ENCODE measurements around the gene RNF115. TPM values are rescaled to one million over a fixed set of nuclear protein-coding genes. Genes with fewer than 3 reads are reported as not detected.
"Not testable (repeated sequence)": the region's sequence is repeated elsewhere in the genome, so short reads cannot be mapped to it uniquely, and the experiment has no call there.

The RNF115 gene
- total RNA-seq, 1 donor from 2014 or later: 16.5 TPM

- no peak for TF ChIP-seq CTCF (IDR thresholded peaks at IDR 0.05)
- H3K36me3 ChIP-seq: no peaks in the 10 kb centered on the region
- H3K27me3 ChIP-seq: no peaks in the 10 kb centered on the region
- intact Hi-C loops (cut with DNase I): no loop called here
- no peaks in the 10 kb centered on the region for H3K9me3 ChIP-seq
- no peak for DNase-seq (ENCODE audit: low spot score in 2 of 2)
- peak overlapping the region; percentile 29 to 61 for H3K4me3 ChIP-seq
- peaks cover 3 to 7% of the 10 kb centered on the region in 2 donors for H3K4me1 ChIP-seq
- H3K27ac ChIP-seq: no peak overlapping the region
These were observed 103.4 kb downstream of the RNF115 start for GRCh38 chr1:145720556-145720877.

GRCh38 chr1:145719230-145720079 is 104.4 kb downstream of the RNF115 start, which contains the start of gene CD160:
CD160 (plus strand) TSS chr1:145719499; CDS start chr1:145728328, 8,829 bp downstream.
- no peak for TF ChIP-seq CTCF (IDR thresholded peaks at IDR 0.05)
- no peak for DNase-seq (ENCODE audit: low spot score in 2 of 2)
- Histone ChIP-seq H3K27ac (no peak within 1 kb of the TSS), H3K9me3 (no peaks in the 10 kb centered on the region), H3K4me3 (no peak within 1 kb of the TSS), H3K36me3 (no peaks in the 10 kb centered on the region), H3K27me3 (no peaks in the 10 kb centered on the region), H3K4me1 (peaks cover 3 to 7% of the 10 kb centered on the region in 2 donors)
- intact Hi-C loops (cut with DNase I): no loop called here

- intact Hi-C loops (cut with DNase I); H3K27me3 ChIP-seq; H3K36me3 ChIP-seq; H3K4me1 ChIP-seq; H3K9me3 ChIP-seq; DNase-seq (ENCODE audit: low spot score in 2 of 2); H3K27ac ChIP-seq; H3K4me3 ChIP-seq: not testable (repeated sequence)
These were observed 105.4 kb downstream of the RNF115 start for GRCh38 chr1:145718465-145718864.

GRCh38 chr1:145717833-145718232 is 106.1 kb downstream of the RNF115 start:
- Histone ChIP-seq H3K27me3 (no peaks in the 10 kb centered on the region), H3K27ac (no peak overlapping the region), H3K4me1 (peaks cover 3 to 7% of the 10 kb centered on the region in 2 donors), H3K9me3 (no peaks in the 10 kb centered on the region), H3K36me3 (no peaks in the 10 kb centered on the region), H3K4me3 (no peak overlapping the region)
- intact Hi-C loops (cut with DNase I): no loop called here
- no peak for DNase-seq (ENCODE audit: low spot score in 2 of 2)
- TF ChIP-seq CTCF (IDR thresholded peaks at IDR 0.05): no peak

- no peak for DNase-seq (ENCODE audit: low spot score in 2 of 2)
- Histone ChIP-seq H3K4me1 (peaks cover 3 to 7% of the 10 kb centered on the region in 2 donors), H3K27ac (no peak overlapping the region), H3K36me3 (no peaks in the 10 kb centered on the region), H3K4me3 (no peak overlapping the region), H3K27me3 (no peaks in the 10 kb centered on the region), H3K9me3 (no peaks in the 10 kb centered on the region)
- no peak for TF ChIP-seq CTCF (IDR thresholded peaks at IDR 0.05)
- intact Hi-C loops (cut with DNase I): no loop called here
These were observed 107.1 kb downstream of the RNF115 start for GRCh38 chr1:145716641-145717345.

- H3K27ac ChIP-seq: no peak overlapping the region
- H3K4me3 ChIP-seq: no peak overlapping the region
- no peak for DNase-seq (ENCODE audit: low spot score in 2 of 2)
- H3K4me1 ChIP-seq: no peaks in the 10 kb centered on the region
- no peaks in the 10 kb centered on the region for H3K27me3 ChIP-seq
- no peaks in the 10 kb centered on the region for H3K9me3 ChIP-seq
- intact Hi-C loops (cut with DNase I): no loop called here
- no peaks in the 10 kb centered on the region for H3K36me3 ChIP-seq
- no peak for TF ChIP-seq CTCF (IDR thresholded peaks at IDR 0.05)
These were observed 109.3 kb downstream of the RNF115 start for GRCh38 chr1:145714524-145715111.

All from ascending aorta (tissue), 2 donors.